22Rv1 (cell line): ENCODE data around the gene IMPA2.

ENCODE experiments used
- CTCF ChIP-seq: fragments of 450-650 bp; IDR thresholded peaks from 2 replicates; pipeline ENCODE4 v1.5.1; 2017; ENCODE audit warnings: mild to moderate bottlenecking
- ZFX ChIP-seq: fragments of 450-650 bp; IDR thresholded peaks from 2 replicates; pipeline ENCODE4 v1.6.1; 2017; ENCODE audit warnings: antibody characterized with exemption, borderline replicate concordance

GRCh38 chr18:11956371-11957308 lies 24.7 kb upstream of the IMPA2 start:
- no peak for TF ChIP-seq CTCF
- no peak for TF ChIP-seq ZFX
